GM19240 (cell line): Measurements from ENCODE around the gene TJP1.

Experiments used
- DNase-seq: peaks from one replicate; pipeline ENCODE4 v3.0.0; 2011; ENCODE audit warnings: low spot score; ENCODE audit not compliant: insufficient read length

The TJP1 gene

GRCh38 chr15:29822100-29822683 lies at the start of gene TJP1:
Gene TJP1 (minus strand): TSS chr15:29822468. CDS start chr15:29822028, 440 bp downstream.
- DNase-seq = no peak

DNA sequence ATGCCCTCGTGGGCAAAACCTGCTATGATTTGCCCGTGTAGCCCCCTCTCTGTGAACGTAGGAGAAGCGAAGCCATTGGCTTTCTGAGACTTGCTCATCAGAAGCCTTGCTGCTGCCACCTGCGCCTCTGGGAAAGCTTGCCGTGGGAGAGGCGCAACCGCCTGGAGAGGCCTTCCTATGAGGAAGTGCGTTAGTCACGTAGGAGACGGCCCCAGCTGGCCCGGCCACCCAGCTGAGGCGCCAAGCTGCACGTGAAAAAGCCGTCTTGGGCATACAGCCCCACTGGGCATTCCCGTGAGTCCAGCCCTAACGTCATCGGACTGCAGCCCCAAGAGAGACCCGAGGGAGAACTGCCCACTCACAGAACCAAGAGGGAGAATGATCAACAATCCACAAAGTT lies 49.1 kb upstream of the TJP1 start:
- DNase-seq = no peak

GRCh38 chr15:29870495-29871151 lies 48.4 kb upstream of the TJP1 start:
- DNase-seq = no peak

DNA sequence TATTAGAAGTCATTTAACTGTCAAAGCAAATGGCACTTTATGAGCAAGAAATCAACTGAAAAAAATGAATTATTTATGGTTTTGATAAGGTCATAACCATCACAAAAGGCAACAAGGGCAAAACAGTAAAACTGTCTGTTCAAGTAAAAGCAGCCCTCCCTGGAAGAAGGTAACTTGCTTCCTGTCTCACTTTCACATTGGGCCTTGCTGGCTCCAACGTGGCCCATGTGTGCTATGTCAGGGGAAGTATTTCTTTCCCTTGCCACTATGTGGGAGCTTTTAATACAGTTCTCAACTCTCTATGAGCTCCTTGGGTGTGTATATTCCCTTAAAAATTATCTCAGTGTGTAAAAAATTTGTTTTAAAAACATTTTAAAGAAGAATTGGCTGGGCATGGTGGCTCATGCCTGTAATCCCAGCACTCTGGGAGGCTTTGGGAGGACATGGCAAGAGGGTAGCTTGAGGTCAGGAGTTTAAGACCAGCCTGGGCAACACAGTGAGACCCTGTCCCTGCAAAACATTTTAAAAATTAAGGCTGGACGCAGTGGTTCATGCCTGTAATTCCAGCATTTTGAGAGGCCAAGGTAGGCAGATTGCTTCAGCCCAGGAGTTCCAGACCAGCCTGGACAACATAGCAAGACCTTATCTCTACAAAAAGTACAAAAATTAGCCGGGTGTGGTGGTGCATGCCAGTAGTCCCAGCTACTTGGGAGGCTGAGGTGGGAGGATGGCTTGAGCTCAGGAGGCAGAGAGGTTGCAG lies 45.2 kb upstream of the TJP1 start:
- DNase-seq = no peak

DNA sequence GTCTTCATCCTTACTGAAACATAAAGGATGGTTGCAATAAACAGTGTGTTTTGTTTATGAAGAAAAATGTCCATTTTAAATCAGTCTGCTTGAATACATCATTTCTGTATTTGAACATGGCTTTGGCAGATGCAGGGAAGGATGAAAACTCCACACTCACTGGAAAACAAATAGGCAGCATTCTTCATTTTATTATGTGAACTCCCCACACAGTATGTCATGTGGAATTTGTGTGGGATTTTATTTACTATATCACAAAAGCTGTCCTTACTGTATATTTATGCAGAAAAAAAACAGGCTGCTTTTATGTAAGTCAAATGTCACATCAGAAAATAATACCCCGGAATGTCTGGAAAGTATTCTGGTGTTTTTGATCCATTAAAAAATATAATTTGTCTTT lies 44.1 kb upstream of the TJP1 start:
- no peak for DNase-seq

DNA sequence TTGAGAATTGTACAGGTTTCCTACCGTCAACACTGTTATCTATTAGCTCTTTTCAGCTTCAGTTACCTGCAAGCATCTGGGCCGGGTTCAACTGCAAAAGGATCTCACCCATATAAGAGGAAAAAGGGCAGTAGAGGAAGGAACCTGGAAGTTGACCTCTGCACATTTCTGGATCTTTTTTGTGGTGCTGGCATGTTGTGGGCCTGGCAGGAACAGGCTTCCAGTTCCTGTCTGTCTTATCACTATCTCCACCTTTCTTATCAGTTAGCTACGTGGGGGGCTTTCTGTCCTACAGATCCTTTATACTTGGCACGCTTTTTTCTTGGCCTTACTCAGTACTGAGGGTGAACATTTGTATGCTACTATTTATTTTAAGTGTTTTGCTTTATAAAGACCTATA lies 42.2 kb upstream of the TJP1 start:
- no peak for DNase-seq

DNA sequence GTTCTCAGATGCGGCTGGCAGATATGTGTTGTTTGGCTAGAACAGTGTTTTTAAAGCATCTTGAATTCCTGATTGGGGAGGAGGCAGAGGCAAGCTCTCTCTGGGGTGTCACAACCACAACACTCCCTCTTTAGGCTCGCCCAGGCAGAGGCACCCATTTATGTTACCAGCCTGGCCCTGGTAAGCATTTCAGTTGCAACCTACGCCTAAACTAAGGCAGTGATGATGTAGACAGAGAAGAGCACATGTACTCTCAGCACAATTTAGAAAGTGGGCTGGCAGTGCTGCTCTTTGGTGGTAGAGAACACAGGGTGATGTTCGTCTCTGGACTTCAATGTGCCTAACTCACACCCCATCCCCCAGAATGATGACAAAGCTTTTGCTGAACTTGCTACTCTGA lies 41.2 kb upstream of the TJP1 start:
- no peak for DNase-seq

DNA sequence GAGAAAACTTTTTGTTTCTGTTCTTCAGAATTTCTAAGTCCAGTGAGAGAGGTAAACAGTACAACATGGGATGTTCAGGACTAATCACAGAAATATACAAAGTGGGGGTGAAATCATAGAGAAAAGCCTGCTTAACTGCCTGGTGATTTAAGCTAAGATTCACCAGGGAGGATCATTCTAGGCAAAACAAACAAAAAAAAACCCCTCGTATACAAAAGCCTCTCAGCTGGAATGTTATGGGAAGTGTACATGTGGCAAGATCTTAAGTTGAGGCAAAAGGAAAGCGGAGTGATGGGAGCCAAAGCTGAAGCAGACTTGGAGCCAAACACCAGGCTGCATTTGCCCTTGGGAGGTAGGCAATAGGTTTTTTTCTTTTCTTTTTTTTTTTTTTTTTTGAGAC lies 40.0 kb upstream of the TJP1 start:
- DNase-seq = no peak

GRCh38 chr15:29860872-29861271 lies 38.6 kb upstream of the TJP1 start:
- DNase-seq = no peak

DNA sequence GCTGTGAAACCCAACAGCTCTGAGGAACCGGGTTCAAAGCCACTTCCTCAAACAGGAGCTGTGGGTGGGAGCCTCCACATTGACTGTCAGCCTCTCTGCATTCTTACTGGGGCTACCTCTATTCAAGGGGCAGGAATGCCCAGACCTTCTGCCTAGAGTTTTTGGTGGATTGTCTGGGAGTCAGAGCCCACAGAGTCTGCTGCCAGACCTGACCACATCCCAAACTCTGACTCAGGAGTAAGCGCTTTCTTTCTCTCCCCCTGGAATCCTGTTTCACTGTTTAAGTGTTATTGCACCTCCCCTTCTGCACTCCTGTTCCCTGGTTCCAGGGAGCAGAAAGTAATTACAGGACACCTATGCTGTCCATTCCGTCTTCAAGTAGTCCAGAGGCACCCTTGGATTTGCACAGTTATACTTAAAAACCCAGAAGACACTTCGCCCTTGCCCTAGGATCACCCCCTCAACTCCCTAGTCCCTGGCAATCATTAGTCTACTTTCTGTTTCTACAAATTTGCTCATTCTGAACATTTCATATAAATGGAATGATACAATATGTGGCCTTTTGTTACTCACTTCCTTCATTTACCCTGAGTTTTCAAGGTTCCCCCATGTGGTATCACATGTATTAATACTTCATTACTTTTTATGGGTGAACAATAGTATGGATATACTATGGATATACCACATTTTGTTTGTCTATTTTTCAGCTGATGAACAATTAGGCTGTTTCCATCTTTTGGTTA lies 37.9 kb upstream of the TJP1 start:
- DNase-seq = no peak

DNA sequence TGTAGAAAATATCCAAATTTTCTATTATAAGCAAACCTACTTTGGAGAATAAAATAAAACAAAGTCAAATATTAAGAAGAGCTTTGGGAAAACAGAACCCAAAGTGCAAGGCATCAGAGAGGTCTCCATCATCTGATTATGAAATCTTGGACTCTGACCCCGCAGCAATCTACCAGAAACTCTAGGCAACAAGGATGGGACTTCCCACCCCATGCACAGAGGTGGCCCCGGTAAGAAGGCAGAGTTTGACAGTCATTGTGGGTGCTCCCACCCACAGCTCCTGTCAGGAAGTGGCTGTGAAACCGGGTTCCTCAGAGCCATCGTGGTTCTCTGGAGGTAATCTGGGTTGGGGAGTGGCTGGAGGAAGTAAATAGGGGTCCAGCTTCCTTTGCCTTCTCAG lies 37.0 kb upstream of the TJP1 start:
- DNase-seq = no peak

DNA sequence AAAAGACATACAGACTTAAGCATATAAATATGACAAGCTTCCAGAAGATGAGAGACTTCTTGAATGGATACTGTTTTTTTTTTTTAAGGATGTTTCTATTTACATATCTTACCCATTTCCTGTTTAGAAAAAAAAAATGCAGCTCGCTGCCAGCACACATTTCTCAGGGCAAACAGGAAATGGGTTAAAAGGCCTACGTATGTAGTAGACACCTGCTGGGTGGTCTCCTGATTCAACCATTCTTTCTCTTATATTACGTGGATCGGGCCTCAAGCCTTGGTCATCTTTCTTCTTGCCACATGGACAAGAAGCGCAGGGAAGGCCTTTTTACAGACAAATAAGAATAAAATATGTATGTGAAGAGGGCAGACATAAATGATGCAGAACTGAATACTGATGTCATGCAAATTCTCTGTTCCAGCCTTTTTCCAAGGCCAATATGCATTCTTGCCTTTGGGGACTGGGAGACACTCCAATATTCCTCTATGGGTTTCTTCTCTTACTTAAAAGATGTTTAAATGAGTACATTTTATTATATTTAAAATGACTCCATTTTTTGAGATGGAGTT lies 35.0 kb upstream of the TJP1 start:
- DNase-seq = no peak

DNA sequence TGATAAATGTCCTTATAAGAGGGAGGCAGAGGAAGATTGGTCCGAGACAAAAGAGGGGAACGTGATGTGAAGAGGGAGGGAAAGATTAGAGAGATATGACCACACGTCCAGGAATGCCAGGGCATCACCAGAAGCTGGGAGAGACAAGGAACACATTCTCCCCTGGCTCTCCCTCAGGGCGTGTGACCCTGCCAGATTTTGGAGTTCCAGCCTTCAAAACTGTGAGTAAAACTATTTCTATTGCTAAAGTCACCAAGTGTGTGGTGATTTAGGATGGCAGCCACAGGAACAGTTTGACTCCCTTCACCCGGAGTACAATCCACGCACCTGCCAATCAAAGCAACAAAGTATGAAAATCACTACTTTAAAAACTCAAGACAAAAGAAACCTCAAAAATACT lies 32.1 kb upstream of the TJP1 start:
- DNase-seq = no peak

DNA sequence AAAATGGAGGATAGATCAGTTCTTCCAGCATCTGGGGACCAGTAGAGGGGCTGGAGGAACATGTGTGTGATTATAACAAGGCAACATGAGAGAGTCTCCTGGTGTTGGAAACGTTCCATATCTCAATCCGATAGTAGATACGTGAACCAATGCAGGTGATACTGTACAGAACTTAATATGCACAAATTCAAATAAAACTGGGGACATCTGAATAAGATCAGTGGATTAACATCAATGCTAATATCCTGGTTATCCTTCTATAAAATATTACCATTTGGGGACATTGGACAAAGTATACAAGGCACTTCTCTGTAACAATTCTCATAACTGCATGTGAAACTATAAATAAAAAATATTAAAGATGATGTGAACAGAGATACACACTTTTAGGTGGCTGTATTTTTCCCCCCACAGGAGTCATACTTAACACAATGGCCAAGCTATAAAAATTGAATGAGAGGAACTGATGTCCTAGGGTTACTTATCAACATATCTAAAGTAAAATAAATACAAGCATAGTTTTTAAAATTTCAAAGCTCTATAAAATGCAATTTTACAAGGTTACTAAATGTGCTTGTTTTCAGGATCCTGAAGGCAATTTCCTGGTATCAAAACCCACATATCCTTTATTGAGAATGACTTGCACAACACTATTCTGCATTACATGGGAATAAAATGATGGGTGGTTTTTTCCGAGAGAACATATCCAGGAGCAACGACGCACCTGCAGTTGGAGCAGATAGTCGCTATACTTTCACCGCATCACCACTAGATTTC lies 31.1 kb upstream of the TJP1 start:
- DNase-seq = no peak

DNA sequence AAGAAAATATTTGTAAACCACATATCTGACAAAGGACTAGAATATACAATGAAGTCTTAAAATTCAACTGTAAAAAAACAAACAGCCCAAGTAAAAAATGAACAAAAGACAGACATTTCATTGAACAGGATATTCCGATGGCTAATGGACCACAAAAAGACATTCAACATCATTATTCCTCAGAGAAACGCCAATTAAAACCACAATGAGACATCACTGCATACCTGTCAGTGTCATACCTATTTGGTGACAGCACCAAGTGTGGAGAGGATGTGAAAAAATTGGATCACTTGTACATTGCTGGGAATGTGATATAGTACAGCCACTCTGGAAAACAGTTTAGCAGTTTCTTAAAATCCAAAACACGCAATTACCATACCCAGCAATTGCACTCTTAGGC lies 29.9 kb upstream of the TJP1 start:
- DNase-seq = no peak

DNA sequence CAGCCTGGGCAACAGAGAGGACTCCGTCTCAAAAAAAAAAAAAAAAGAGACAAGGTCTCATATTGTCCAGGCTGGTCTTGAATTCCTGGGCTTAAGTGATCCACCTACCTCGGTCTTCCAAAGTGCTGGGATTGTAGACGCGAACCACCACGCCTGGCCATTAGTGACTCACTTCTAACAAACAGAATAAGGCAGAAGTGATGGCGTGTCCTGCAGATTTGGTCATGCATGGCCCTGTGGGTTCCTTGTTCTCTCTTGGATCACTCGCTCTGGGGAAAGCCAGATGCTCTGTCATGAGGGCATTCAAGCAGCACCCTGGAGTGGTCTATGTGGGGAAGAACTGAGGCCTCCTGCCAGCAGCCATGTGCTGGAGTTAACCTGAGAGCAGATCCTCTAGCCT lies 27.4 kb upstream of the TJP1 start:
- DNase-seq = no peak

- no peak for DNase-seq
Measured at GRCh38 chr15:29849218-29849617, 26.9 kb upstream of the TJP1 start.

DNA sequence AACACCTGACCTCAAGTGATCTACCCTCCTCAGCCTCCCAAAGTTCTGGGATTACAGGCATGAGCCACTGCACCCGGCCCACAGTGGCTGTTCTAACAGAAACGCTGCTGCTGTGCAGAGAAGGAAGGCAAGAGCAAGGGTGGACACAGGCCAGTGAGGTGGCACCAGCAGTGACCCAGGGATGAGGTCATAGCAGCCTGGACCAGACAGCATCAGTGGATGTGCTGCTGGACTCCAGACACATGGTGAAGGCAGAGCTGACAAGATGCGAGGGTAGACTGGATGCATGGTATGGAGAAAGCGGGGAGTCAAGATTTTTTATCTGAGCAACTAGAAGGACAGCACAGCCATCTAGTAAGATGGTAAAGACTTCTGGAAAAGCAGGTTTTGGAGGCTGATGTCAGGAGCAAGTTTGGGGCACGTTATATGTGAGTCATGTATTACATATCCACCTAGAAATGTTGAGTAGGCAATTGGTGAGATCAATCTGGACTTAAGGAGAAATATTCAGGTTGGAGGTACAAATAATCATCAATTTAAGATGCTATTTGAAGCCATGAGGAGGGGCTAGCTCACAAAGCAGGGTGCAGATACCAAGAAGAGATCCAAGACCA lies 22.1 kb upstream of the TJP1 start:
- no peak for DNase-seq

- no peak for DNase-seq
Measured at GRCh38 chr15:29842290-29842689, 20.0 kb upstream of the TJP1 start.

DNA sequence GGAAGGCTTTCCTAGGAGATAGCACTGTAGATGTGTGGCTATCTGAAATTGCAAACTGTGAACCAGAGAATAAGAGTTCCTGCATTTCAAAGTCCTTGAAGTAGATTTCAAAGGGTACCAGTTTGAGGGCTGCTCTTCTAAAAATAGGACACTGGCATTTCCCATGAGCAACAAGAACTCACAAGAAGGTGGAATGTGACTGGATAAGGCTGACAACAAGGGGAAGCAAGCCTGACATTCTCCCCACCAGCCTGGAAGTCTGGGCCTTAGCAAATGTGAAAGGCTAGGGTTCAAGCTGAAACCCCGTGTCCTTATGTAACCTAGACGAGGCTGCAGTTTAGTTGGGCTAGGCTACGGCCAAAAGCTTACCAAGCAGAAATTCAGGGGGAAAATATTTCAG lies 18.7 kb upstream of the TJP1 start:
- no peak for DNase-seq

- no peak for DNase-seq
Measured at GRCh38 chr15:29840054-29840453, 17.8 kb upstream of the TJP1 start.
